EL (cell line): ENCODE data around the gene KLHL5.
"Not testable (repeated sequence)": the region's sequence is repeated elsewhere in the genome, so short reads cannot be mapped to it uniquely, and the experiment has no call there.

Experiments
- DNase-seq: peaks from one replicate; pipeline ENCODE4 v3.0.0-alpha.2; 2016

The KLHL5 gene

DNA sequence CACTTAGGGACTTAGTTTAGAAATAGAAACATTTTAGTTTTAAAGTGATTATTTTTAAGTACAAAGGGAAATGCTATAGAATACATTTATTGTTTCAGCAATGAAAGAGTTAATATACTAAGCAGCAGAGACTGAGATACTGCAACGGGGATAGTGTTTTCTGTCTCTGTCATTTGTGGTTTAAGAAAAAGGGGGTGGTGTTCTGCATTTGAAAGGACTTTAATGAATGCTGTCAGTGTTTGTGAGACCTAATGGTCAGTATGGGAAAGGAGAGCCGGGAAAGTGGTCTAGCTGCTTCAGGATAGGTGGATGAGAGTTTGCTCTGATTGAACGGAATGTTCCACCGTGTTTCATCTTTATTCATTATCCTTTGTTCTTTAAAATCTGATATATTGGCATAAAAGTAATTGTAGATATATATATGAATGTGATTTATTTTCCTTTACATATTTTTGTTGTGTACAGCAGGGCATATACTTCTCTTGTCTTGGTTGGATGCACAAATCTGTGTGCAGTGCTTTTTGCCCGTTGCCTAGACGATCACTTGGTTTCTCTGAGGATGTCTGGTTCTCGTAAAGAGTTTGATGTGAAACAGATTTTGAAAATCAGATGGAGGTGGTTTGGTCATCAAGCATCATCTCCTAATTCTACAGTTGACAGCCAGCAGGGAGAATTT lies at the start of gene KLHL5:
KLHL5 (plus strand) TSS at position 139 of the 676 bp plus-strand sequence; CDS start at position 560, 421 bp downstream.
- DNase-seq = no peak

DNA sequence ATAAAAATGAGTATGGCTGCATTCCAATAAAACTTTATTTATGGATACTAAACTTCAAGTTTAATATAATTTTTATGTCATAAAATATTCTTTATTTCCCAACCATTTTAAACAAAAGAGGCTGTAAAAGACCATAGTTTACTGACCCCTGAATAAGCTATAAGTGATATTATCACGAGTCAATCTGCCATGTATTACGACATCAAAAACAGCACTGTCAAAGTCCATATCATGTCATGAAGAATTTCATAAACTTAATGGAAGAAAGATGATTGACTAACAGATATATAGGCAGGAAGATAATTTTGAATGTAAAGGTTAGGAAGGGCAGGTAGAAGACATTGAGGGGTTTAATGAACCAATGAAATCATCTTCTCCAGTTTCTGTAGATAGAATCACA lies 48.0 kb upstream of the KLHL5 start:
- no peak for DNase-seq

GRCh38 chr4:39020130-39020529 lies 41.9 kb upstream of the KLHL5 start:
- DNase-seq = no peak

- no peak for DNase-seq
Measured at GRCh38 chr4:39021631-39022030, 40.4 kb upstream of the KLHL5 start.

DNA sequence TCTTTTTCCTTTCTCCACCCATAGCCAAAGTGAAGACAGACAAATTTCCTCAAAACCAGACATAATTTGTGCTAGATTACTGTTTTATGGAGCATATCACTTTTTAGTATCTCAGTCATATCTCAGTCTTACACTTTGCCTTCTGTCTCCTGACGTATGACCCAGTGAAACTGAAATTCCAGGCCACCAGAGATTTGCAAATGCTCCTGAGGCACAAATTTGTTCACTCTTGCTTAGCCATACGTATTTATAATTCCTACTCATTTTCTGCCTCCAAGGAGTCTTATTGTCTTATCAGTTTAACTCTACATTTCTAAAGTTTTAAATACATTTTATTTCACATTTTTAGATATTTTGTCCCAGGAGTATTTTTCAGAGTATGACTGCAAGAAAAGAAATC lies 39.8 kb upstream of the KLHL5 start:
- no peak for DNase-seq

DNA sequence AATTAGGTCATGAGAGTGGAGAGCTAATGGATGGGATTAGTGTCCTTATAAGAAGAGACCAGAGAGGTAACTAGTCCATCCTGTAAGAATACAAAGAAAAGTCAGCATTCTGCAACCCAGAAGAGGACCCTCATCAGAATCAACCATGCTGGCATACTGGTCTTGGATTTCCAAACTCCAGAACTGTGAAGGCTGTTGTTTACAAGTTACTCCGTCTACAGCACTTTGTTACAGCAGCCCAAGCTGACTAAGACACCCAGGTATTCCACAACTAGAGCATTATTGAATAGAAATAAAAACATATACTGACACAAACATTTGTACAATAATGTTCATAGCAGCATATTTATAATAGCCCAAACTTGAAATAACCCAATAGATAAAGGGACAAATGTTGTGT lies 39.0 kb upstream of the KLHL5 start:
- no peak for DNase-seq

GRCh38 chr4:39024311-39024865 lies 37.6 kb upstream of the KLHL5 start:
- DNase-seq = no peak

GRCh38 chr4:39025552-39026085 lies 36.4 kb upstream of the KLHL5 start:
- no peak for DNase-seq

DNA sequence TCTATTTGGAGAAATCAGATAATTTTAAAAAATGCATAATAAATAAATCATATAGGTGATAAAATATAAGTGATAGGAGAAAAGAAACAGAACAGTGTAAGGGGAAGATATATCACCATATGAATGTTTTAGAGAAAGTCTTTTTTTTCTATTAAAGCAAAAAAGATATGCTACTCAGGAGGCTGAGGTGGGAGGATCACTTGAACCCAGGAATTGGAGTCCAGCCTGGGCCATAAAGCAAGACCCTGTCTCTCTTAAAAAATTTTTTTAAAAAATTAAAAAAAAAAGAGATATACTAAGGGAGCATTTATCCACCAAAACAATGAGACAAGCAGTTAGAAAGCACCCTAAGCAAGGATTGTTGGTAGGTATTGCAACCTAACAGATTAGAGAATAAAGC lies 35.9 kb upstream of the KLHL5 start:
- no peak for DNase-seq

DNA sequence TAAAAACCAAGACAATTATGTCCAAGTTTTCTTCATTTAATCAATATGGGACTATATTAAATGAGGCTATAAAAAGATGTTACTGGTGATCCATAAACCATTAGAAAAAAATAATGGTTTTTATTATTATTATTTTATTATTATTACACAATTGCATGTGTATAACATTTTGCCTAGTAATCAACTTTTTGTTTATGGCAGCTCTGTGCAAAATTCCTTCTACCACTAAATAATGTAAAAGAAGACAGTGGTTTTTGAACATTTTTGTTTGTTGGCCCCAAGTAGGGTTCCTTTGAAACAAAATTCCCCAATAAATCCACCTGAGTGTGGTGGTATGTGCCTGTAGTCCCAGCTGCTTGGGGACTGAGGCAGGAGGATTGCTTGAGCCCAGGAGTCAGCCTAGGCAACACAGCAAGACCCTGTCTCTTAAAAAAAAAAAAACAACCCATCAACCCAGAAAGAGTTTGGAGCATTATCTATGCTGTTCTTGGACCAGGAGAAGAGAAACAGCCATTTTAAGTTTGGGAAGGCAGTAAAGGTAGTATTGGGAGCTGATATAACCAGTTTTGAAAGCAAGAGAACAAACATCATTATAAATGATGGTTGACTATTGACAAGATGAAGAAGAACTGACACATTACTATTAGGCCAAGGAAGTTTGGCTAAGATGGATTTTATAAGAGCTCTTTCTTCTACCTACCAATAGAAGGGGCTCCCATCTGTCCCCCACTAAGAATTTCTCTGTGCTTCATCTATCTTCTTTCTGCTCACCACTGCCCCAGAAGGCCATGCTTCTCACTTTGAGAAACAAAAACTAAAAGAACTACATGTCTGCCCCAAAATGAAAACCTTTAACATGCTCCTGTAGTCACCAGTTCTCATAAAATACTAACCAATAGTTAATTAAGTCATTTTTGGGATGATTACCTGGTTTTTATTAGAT lies 32.0 kb upstream of the KLHL5 start:
- DNase-seq = no peak

DNA sequence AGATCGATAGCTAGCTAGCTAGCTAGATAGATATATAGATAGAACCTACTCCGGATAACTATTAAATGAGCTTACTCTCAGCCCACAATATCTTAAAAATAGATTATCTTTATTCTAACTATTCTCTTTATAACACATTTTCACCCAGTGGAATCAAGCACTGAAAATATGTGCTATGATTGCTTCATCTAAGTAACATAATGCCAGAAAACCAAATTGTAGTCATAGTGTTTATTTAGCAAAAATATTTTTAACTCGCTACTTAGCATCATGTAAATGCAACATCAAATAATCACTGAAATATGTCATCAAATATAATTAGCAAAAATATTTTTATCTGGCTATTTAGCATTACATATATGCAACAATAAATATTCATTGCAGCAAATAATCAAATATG lies 31.3 kb upstream of the KLHL5 start:
- DNase-seq = no peak

- DNase-seq = not testable (repeated sequence)
Measured at GRCh38 chr4:39031590-39032020, 30.4 kb upstream of the KLHL5 start.

DNA sequence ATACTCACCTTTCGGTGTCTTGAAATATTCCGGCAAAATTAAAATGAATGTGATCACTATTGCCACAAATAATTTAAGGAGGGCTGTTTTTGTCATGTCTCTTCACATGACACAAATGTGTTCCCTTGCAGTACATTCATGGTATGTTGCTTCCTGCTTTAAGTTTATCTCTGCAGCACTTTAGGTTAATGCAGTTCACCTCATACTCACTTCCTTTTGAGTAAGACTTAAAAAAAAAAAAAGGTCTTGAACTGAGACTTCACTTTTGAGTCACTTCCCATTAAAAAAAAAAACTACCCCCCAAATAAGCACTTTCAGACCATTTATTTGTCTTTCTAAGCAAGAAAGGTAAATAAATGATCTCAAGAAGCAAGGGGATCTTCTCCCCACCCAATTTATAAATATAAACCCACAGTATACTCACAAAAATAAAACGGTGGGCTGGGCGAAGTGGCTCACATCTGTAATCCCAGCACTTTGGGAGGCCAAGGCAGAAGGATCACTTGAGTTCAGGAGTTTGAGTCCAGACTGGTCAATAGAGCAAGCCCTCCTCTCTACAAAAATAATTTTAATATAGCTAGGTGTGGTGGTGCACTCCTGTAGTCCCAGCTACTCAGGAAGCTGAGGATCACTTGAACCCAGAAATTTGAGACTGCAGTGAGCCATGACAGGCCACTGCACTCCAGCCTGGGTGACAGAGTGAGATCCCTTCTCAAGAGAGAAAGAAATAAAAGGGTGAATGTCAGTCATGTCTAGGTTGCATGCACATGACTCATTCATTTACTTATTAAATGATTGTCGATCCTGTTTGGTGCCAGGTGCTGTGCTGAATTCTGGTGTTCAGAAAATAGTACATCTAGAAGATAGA lies 29.6 kb upstream of the KLHL5 start, which contains the start of gene TMEM156:
TMEM156 (minus strand) TSS at position 192 of the 868 bp plus-strand sequence; CDS start at position 96, 96 bp downstream.
- DNase-seq = peak; percentile 52

DNA sequence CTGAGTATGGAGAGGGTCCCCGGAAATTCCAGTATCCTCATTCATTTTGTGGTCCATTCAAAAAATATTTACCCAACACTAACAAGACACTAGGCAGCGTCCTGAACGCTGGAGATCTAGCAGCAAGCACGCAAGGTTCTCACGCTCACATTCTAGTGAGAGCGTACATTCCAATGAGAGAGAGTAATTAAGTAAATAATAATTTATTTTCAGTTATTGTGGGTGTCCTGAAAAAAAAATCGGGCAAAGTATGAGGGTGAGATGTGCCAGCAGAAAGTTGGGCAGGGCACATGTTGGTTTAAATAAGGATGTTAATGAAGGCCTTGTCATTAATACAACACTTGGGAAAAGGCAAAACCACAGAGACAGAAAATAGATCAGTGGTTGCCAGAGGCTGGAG lies 25.9 kb upstream of the KLHL5 start:
- DNase-seq = peak; percentile 88

DNA sequence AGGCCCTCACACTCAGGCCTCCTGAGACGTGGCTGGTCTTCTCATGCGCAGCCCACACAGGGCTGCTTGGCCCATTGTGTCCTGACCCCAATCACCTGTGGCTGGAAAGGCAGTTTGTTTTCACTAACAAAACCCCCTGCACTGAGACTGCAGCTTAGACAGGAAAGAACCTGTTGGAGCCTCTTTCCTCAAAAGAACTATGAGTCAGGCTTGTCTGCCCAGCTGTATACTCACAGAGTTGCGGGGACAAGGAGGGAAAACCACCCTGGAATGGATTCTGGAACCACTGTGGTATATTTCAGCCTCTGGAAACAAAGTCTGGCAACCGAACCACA lies 24.6 kb upstream of the KLHL5 start:
- peak; percentile 46 for DNase-seq

DNA sequence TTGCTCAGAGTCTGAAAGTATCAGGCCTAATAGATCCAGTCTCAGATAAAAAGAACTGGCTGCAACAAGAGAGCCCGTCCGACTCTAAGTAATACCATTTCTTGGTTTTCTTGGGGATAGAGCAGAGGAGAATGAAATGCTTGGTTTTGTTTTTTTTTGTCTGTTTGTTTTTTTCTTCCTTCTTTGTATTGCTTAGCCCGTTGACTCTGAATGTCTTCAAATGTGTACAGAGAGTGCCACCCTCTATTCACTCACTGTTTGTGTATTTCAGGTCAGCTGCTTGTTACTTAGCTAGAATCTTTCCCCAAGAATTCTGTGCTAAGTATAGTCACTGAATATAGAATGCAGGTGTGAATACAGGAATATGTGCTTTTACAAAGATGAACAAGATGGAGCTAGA lies 24.1 kb upstream of the KLHL5 start:
- DNase-seq = no peak

- DNase-seq = no peak
Measured at GRCh38 chr4:39039108-39039507, 22.9 kb upstream of the KLHL5 start.

- no peak for DNase-seq
Measured at GRCh38 chr4:39042366-39042765, 19.7 kb upstream of the KLHL5 start.

GRCh38 chr4:39043058-39043860 lies 18.8 kb upstream of the KLHL5 start:
- peak; percentile 73 for DNase-seq

DNA sequence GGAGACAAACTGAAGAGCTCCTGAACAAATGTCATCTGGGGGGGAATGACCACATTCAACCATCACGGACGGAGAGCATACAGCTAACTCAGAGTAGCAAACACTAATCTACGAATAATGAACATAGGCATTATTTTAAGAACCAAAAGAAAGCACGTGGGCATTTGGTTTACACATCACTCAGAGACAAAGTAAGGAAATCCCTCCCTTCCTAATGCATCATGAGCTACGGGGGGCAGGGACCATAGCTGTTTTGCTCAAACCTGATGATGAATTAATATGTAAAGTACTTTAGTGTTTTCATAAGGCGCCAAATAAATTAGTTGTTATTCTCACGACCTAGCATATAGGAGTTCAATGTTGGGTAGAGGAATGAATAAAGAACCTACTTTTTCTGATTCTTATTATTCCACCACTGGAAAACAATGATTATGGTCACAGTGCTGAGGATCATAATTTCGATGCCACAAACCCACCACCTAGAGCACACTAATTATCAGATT lies 18.1 kb upstream of the KLHL5 start:
- peak; percentile 33 for DNase-seq

DNA sequence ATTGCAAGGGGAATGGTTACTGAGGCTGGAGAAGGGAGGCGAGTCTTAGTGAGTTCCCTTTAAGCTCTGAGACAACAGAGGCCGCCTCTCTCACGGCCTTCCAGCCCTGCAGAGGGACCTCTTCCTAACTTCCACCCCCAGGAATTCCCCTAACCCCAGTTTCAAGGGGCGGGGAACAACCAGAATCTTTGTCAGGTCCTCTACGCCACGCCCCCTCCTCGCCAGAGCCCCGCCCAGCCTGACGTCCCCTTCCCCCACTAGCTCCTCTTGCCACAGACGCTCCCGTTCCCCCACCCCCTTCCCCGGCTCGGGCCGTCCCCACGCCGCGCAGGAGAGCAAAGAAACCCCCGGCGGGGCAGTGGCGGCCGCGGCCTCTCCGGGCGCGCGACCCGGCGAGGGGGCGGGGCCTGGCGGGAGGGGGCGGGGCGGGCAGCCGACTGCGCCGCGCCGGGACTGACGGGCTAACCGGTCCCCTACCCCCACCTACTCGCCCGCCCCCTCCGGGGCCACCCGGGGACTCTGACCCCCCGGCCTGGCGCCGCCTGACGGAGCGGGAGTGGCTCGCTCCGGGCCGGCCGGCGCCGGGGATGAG lies 17.6 kb upstream of the KLHL5 start:
- peak; percentile 93 for DNase-seq
